Vagina (tissue), 2 donors: Measurements from ENCODE around the gene MICAL2. TPM values are rescaled to one million over a fixed set of nuclear protein-coding genes. Genes with fewer than 3 reads are reported as not detected.

ENCODE experiments used
- DNase-seq, 2 donors: peaks; one replicate each; pipeline ENCODE4 v3.0.0-alpha.2; 2017; ENCODE audit errors: extremely low spot score in 2 of 2
- H3K27ac ChIP-seq: fragments of 200-600 bp; sonication (generic); one replicate; pipeline ENCODE4 v1.5.1; 2019
- H3K27me3 ChIP-seq: fragments of 200-600 bp; sonication (generic); one replicate; pipeline ENCODE4 v1.5.1; 2019
- H3K36me3 ChIP-seq, 2 donors: fragments of 200-600 bp; sonication (generic); one replicate each; pipeline ENCODE4 v1.5.1; 2017 to 2019
- H3K4me1 ChIP-seq: fragments of 200-600 bp; sonication (generic); one replicate; pipeline ENCODE4 v1.5.1; 2019
- H3K4me3 ChIP-seq, 2 donors: fragments of 200-600 bp; sonication (generic); 1 replicate in 1 of 2; 2 replicates in 1 of 2; pipeline ENCODE4 v1.5.1; 2016 to 2019
- H3K9me3 ChIP-seq: fragments of 200-600 bp; sonication (generic); one replicate; pipeline ENCODE4 v1.5.1; 2019
- POLR2A ChIP-seq, 2 donors: fragments of 450-650 bp; IDR thresholded peaks; one replicate each; pipeline ENCODE4 v1.6.1; 2017; ENCODE audit warnings: antibody characterized with exemption in 2 of 2, mild to moderate bottlenecking in 2 of 2, moderate library complexity in 2 of 2
- POLR2AphosphoS5 ChIP-seq, 2 donors: sonication (generic); formaldehyde crosslinking; IDR thresholded peaks; one replicate each; pipeline ENCODE4 v1.9.0; 2017; ENCODE audit warnings: antibody characterized with exemption in 2 of 2, mild to moderate bottlenecking in 2 of 2, low read depth in 1 of 2; ENCODE audit not compliant: insufficient read depth in 1 of 2
- intact Hi-C: fragments of 100-400 bp; cut with DNase I; formaldehyde crosslinking; loops from one replicate; pipeline ENCODE4 v1.15.1; 2023
- total RNA-seq: library from RNA; depleted of rRNA; stranded (reverse); fragments of >200 nt; gene quantifications from one replicate; pipeline ENCODE4 v1.2.3, GENCODE V29; 2016
- TF ChIP-seq, protein P1 (sequence below), 3 experiments: fragments of 450-650 bp in 2 of 3; fragments of 200-600 bp in 1 of 3; sonication (generic) in 1 of 3; IDR thresholded peaks; one replicate each; pipeline ENCODE4 v1.5.1; 2017 to 2019; ENCODE audit warnings: antibody characterized with exemption in 3 of 3, mild to moderate bottlenecking in 2 of 3, moderate library complexity in 2 of 3

The MICAL2 gene
- total RNA-seq, 1 donor from 2014 or later, result 41.7 TPM

DNA sequence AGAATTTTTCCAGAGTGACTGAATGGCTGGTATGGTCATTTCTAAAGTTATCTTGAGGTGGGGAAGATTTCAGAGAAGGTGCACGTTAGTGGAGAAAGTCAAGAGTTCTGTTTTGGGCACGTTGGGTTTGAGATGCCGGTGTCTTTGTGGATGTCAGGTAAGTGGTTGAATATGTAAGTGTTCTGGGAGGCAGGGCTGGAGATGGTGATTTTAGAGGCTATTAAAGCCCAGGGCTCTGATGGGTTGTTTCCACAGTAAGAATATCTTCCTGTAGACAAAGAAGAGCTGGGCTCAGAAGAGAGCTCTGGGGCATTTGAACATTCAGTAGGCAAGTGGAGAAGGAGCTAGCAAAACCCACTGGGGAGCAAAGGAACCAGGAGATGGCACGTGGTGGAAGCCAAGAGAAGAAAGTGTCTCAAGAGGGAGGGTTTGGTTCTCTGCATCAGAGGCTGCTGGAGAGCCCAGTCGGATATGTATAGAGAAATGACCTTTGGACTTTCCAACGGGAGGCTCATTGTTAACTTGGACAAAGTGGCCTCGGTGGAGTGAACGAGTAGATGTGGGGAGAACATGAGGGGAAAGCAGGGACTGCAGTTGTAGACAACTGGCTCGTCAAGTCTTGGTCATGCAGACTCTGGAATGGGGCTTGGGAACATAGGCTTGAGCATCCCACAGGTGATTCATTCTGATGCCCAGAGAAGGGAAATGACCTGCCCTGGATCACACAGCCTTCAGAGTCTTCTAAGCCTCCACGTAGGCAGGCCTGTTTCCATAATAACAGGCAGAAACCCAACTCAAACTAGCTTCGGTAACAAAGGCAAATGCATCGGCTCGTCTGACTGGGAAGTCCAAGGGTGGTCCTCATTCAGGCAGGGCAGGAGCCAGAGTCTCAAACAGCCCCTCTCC is 168.6 kb downstream of the MICAL2 start:
- intact Hi-C loops, result loop anchor here (10.0 kb wide), 1 partner anchor 474 kb away; no protein-coding TSS in a partner anchor
- Histone ChIP-seq H3K27me3 (no peaks in the 10 kb centered on the region), H3K9me3 (no peaks in the 10 kb centered on the region), H3K36me3 (no peaks in the 10 kb centered on the region), H3K27ac (no peak overlapping the region), H3K4me1 (no peaks in the 10 kb centered on the region), H3K4me3 (no peak overlapping the region)
- peak in 1 of 2 donors; percentile 67 for DNase-seq
- TF ChIP-seq POLR2A (IDR thresholded peaks at IDR 0.05) (no peak), POLR2AphosphoS5 (IDR thresholded peaks at IDR 0.05; ENCODE audit: insufficient read depth in 1 of 2, low read depth in 1 of 2) (no peak)
- TF ChIP-seq, protein P1, sequence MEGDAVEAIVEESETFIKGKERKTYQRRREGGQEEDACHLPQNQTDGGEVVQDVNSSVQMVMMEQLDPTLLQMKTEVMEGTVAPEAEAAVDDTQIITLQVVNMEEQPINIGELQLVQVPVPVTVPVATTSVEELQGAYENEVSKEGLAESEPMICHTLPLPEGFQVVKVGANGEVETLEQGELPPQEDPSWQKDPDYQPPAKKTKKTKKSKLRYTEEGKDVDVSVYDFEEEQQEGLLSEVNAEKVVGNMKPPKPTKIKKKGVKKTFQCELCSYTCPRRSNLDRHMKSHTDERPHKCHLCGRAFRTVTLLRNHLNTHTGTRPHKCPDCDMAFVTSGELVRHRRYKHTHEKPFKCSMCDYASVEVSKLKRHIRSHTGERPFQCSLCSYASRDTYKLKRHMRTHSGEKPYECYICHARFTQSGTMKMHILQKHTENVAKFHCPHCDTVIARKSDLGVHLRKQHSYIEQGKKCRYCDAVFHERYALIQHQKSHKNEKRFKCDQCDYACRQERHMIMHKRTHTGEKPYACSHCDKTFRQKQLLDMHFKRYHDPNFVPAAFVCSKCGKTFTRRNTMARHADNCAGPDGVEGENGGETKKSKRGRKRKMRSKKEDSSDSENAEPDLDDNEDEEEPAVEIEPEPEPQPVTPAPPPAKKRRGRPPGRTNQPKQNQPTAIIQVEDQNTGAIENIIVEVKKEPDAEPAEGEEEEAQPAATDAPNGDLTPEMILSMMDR (IDR thresholded peaks at IDR 0.05), result no peak

DNA sequence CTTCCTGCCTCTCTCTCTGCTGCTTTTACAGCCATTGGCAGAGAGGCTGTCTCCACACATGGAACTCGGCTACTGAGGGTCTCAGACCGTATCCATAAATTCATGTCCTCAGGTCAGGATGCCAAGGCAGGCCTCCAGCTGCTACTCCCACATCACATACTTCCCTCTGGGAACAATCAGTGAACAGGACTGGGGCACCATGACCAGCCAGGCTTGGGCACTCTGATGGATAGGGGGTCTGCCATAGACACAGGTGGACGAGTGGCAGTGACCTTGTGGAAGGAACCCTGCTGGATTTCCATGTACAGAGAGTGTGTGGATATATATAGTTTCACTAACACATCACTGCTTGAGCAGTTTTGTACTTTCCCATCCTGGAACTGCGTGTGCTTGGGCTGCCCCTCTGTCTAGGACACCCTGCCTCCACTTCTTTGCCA is 169.3 kb downstream of the MICAL2 start:
- no peak overlapping the region for H3K4me3 ChIP-seq
- no peaks in the 10 kb centered on the region for H3K36me3 ChIP-seq
- TF ChIP-seq POLR2A (IDR thresholded peaks at IDR 0.05) (no peak), POLR2AphosphoS5 (IDR thresholded peaks at IDR 0.05; ENCODE audit: insufficient read depth in 1 of 2, low read depth in 1 of 2) (no peak)
- TF ChIP-seq, protein P1 (IDR thresholded peaks at IDR 0.05), result no peak
- no peaks in the 10 kb centered on the region for H3K4me1 ChIP-seq
- no peak for DNase-seq
- intact Hi-C loops, result loop anchor here (5.0 to 10.0 kb wide), 2 partner anchors 232 to 475 kb away; no protein-coding TSS in a partner anchor
- no peak overlapping the region for H3K27ac ChIP-seq
- H3K27me3 ChIP-seq, result no peaks in the 10 kb centered on the region
- no peaks in the 10 kb centered on the region for H3K9me3 ChIP-seq

DNA sequence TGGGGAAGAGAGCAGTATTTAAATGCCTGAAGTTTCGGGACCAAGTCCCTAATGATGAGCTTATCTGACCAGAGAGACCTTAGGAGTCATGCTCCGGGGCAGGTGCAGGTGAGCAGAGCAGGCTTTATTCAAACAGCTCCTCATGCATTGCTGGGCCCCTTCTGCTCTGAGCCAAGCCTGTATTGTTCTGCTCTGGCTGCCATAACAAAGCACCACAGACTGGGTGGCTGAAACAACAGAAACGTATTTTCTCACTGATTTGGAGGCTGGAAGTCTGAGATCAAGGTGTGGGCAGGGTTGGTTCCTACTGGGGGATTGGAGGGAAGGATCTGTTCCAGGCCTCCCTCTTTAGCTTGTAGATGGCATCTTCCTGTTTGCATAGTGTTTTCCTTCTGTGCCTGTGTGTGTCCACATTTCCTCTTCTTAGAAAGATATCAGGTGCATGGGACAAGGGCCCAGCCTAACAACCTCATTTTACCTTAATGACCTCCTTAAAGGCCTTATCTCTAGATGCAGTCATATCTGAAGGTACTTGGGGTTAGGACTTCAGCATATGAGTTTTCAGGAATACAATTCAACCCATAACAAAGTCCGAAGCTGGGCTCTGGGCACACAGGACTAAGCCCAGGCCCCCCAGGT is 169.9 kb downstream of the MICAL2 start:
- TF ChIP-seq, protein P1 (IDR thresholded peaks at IDR 0.05), result no peak
- TF ChIP-seq POLR2A (IDR thresholded peaks at IDR 0.05), result no peak
- no peak for TF ChIP-seq POLR2AphosphoS5 (IDR thresholded peaks at IDR 0.05; ENCODE audit: insufficient read depth in 1 of 2, low read depth in 1 of 2)
- Histone ChIP-seq H3K27me3 (no peaks in the 10 kb centered on the region), H3K4me3 (no peak overlapping the region), H3K36me3 (no peaks in the 10 kb centered on the region), H3K9me3 (no peaks in the 10 kb centered on the region), H3K27ac (no peak overlapping the region), H3K4me1 (peaks cover 1% of the 10 kb centered on the region)
- intact Hi-C loops, result loop anchor here (5.0 kb wide), 1 partner anchor 233 kb away; no protein-coding TSS in a partner anchor
- DNase-seq, result peak in 1 of 2 donors; percentile 58

DNA sequence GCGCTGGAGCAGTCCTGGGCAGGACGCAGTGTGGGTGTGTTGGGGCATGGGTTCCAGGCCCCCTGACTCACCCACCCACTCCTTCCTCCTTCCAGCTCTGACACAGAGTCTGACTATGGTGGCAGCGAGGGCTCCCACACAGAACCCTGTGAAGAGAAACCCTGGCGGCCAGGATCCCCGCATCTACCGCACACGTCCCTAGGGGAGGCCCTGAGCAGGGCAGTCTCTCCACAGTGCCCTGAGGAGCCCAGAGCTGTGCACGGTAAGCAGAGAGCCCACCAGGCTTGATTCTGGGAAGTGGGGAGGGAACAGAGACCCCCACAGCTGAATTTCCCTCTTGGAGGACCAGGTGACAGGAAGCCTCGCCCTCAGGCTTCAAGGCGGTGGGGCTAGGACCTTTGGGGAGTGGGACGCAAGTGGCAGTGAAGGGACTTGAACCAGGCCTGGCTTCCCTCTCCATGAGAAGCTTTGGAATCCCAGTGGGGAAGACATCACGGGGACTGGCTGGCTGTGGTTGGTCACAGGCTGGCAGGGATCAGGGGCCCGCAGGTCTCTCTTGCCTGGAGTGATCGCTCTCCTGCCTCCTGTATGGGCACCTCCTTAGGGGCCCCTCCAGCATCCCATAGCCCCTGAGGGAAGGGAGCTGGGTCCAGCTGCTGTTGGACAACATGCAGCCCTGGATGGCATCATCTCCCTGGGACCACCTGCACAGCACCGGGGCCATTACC is 170.6 kb downstream of the MICAL2 start:
- TF ChIP-seq, protein P1 (IDR thresholded peaks at IDR 0.05), result no peak
- TF ChIP-seq POLR2AphosphoS5 (IDR thresholded peaks at IDR 0.05; ENCODE audit: insufficient read depth in 1 of 2, low read depth in 1 of 2), result no peak
- TF ChIP-seq POLR2A (IDR thresholded peaks at IDR 0.05), result no peak
- Histone ChIP-seq H3K27me3 (no peaks in the 10 kb centered on the region), H3K4me1 (peaks cover 8% of the 10 kb centered on the region), H3K4me3 (no peak overlapping the region), H3K27ac (no peak overlapping the region), H3K36me3 (no peaks in the 10 kb centered on the region), H3K9me3 (no peaks in the 10 kb centered on the region)
- peak; percentile 85 to 95 for DNase-seq
- intact Hi-C loops, result loop anchor here (5.0 kb wide), 1 partner anchor 234 kb away; no protein-coding TSS in a partner anchor
